GM21737 (cell line): ENCODE data around the gene CD2.
"Not testable (repeated sequence)": the region's sequence is repeated elsewhere in the genome, so short reads cannot be mapped to it uniquely, and the experiment has no call there.

Experiments
- ATAC-seq: cut with Tn5 transposase; IDR thresholded peaks from one replicate; pipeline ENCODE4 v1.9.1; 2021; ENCODE audit warnings: mild to moderate bottlenecking, moderate library complexity; ENCODE audit not compliant: unreplicated experiment

Gene CD2

GRCh38 chr1:116731439-116731838, 22.8 kb upstream of the CD2 start:
- ATAC-seq = no peak

GRCh38 chr1:116732726-116733125, 21.5 kb upstream of the CD2 start:
- no peak for ATAC-seq

GRCh38 chr1:116733476-116734365, 20.5 kb upstream of the CD2 start:
- no peak for ATAC-seq

- ATAC-seq = no peak
Measured at GRCh38 chr1:116735246-116735645, 19.0 kb upstream of the CD2 start.

GRCh38 chr1:116737020-116737854, 17.0 kb upstream of the CD2 start:
- peak; percentile 47 for ATAC-seq

GRCh38 chr1:116737855-116738321, 16.3 kb upstream of the CD2 start:
- no peak for ATAC-seq

GRCh38 chr1:116738673-116739370, 15.4 kb upstream of the CD2 start:
- ATAC-seq = no peak

- no peak for ATAC-seq
Measured at GRCh38 chr1:116739371-116740012, 14.7 kb upstream of the CD2 start.

GRCh38 chr1:116740296-116740695, 13.9 kb upstream of the CD2 start:
- ATAC-seq = no peak

GRCh38 chr1:116740746-116741145, 13.5 kb upstream of the CD2 start:
- no peak for ATAC-seq

- no peak for ATAC-seq
Measured at GRCh38 chr1:116741836-116742565, 12.2 kb upstream of the CD2 start.

GRCh38 chr1:116743535-116743934, 10.7 kb upstream of the CD2 start:
- ATAC-seq = no peak

- no peak for ATAC-seq
Measured at GRCh38 chr1:116748272-116748671, 6.0 kb upstream of the CD2 start.

- ATAC-seq = no peak
Measured at GRCh38 chr1:116751146-116751545, 3.1 kb upstream of the CD2 start.

GRCh38 chr1:116751621-116752020, 2.6 kb upstream of the CD2 start:
- ATAC-seq = no peak

- no peak for ATAC-seq
Measured at GRCh38 chr1:116753312-116753711, 918 bp upstream of the CD2 start.

- no peak for ATAC-seq
Measured at GRCh38 chr1:116755066-116755465, 836 bp downstream of the CD2 start.

GRCh38 chr1:116755681-116756080, 1.5 kb downstream of the CD2 start:
- ATAC-seq = no peak

GRCh38 chr1:116756092-116756491, 1.9 kb downstream of the CD2 start:
- not testable (repeated sequence) for ATAC-seq

GRCh38 chr1:116758456-116758815, 4.2 kb downstream of the CD2 start:
- not testable (repeated sequence) for ATAC-seq
